Islet precursor cell (in vitro differentiated cells): Measurements from ENCODE around the gene FLNB.
"Not testable (repeated sequence)": the region's sequence is repeated elsewhere in the genome, so short reads cannot be mapped to it uniquely, and the experiment has no call there.

Experiments
- DNase-seq: peaks from one replicate; pipeline ENCODE4 v3.0.0-alpha.2; 2018

Gene FLNB

DNA sequence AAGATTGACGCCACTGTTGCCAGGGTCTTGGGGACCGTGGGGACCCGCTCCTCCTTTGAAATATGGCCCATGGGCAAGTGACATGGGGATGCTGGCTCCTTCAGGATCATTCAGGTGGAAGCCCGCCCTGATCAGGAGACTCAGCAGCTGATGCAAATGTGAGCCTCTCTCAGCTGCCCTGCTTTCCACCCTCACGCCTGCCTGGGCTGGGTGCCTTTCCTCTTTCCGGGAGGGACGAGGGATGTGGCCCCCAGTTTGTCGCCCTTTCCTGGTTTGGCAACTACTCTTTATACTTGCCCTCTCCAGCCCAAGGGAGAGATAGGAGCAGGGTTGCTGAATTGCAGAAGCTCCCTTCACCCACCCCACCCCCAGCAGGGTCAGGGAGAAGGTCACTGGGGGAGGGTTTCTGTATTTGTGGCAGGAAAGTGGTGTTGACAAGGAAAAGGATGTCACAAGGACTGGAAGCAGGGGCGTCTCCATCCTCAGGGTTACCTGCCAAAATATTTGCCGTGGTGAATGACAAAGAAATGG lies 180.8 kb downstream of the FLNB start:
- no peak for DNase-seq

GRCh38 chr3:58189691-58190090 lies 181.5 kb downstream of the FLNB start:
- no peak for DNase-seq

DNA sequence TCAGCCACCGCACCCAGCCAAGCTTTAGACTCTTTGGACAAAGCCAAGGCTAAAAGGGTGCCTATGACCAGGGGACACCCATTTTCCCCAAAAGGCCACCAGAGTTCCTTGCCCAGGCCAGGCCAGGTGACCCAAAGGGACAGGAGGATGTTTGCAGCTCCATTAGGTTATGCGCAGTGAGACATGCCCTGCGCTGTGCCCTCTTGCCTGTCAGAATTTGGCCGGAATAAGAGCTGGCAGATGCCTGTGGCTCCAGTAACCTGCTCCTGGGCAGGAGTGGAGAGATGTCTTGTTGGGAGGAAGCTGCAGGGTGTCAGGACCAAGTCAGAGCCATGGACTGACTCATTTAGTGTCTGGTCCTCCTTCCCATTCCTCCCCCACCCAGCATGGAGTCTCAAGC lies 182.1 kb downstream of the FLNB start:
- no peak for DNase-seq

- DNase-seq, result no peak
Observed at GRCh38 chr3:58190882-58191281, 182.7 kb downstream of the FLNB start.

DNA sequence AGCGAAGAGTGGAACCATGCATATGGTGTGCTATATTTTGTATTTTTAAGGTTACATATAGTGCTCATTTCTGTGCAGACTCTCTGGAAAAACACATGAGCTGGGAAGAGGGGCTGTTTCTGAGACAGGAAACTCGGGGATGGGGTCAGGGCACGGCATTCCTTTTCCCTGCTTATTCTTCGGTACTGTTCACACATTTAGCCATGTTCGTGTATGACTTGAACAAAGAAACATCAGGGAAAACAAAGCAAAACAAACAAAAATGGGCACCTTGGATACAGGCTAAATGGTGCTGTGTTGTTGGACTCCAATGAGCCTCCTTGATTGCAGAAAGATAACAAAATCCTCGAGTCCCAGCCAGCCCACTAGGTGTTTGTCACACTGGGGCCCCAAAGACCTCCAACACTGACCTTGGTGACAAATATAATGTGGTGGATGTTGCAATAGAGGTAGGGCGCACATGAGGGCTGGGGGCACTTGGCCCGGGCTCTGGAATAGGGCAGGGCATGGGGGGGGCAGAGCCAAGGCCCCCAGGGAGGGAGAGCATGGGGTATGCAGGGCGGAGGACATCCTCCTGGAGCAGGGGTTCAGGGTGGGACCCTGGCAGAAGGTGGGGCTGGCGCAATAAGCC lies 183.3 kb downstream of the FLNB start:
- DNase-seq, result no peak

GRCh38 chr3:58192069-58192468 lies 183.8 kb downstream of the FLNB start:
- no peak for DNase-seq

GRCh38 chr3:58193682-58194407 lies 185.6 kb downstream of the FLNB start:
- DNase-seq, result no peak

GRCh38 chr3:58197588-58197987 lies 189.4 kb downstream of the FLNB start:
- no peak for DNase-seq

GRCh38 chr3:58198362-58198761 lies 190.1 kb downstream of the FLNB start:
- DNase-seq, result no peak

DNA sequence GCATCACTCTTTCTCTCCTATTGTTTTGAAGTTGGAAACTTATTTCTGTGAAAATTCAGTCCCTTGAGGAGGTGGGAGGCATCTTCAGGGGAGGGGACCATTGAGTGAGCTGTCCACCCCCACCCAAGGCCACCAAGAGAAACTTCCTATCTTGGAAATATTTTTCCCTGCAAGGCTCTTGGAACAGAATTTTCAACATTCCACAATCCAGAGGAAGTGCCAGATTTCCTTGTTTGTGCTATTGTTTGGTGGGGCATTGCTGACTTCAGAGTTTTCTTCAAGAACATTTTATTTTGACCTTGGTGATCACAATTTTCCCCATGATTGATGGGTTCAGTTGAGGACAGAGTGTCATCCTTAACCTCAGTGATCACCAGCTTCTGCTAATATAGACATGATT lies 190.6 kb downstream of the FLNB start:
- DNase-seq, result no peak

- no peak for DNase-seq
Observed at GRCh38 chr3:58200121-58200709, 192.0 kb downstream of the FLNB start.

DNA sequence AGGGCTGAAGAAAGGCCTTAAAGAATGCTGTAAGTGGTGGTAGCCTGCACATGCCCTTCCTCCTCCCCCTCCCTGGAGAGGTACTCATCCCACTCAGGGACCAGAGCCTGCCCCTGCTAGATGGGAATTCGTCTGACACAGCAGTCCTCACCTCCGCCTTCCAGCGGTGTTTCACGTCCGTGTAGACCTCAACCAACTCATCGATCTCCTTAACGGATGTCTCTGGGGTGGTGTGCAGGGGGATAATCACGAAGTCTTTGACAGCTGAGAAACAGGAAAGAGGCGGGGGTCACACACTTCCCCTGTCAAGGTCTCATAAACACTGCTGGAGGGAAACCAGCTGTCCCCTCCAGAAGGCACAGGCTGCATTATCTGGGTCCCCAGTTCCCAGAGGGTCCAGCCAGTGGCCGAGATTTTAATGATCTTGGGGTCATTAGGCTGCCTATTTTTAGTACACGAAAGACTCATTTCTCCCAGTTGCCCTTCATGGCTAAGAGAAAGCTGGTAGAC lies 192.7 kb downstream of the FLNB start:
- DNase-seq, result no peak

DNA sequence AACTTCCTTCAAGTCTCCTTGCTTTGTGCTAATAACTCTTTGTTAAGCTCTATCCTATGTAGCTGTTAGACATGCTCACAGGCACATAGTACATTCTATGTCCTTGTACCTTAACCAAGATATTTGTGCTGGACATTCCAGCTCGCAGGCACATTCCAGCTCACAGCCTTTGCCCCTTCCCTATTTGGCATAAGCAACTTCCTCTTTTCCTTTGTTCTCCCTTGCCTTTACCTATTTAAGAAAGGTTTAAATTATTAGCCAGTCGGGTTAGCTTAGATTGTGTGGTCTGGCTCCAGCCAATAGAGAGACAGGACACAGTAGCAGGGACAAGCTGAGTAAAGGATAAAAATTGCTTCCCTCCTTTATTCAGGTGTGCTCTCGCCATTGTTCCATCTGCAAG lies 193.2 kb downstream of the FLNB start:
- DNase-seq, result not testable (repeated sequence)

DNA sequence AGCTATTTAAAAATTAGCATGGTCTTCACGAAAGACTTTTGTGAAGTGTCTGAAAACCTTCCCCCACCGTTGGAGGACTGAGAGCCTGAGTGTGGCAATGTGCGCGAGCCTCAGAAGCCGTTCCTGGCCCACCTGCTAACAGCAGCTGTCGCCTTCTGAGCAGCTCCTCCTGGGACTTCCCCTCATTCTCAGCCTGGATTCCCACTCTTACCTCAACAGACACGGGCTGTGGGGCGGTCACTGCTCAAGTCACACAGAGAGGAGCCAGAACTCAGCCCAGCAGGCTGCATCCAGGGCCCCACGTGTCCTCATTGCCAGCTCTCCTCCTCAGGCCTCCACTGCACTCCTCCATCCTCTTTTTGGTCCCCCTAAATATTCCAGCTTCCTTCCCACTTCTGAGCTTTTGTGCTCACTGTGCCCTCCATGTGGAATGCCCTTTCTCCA lies 194.7 kb downstream of the FLNB start:
- DNase-seq, result no peak

DNA sequence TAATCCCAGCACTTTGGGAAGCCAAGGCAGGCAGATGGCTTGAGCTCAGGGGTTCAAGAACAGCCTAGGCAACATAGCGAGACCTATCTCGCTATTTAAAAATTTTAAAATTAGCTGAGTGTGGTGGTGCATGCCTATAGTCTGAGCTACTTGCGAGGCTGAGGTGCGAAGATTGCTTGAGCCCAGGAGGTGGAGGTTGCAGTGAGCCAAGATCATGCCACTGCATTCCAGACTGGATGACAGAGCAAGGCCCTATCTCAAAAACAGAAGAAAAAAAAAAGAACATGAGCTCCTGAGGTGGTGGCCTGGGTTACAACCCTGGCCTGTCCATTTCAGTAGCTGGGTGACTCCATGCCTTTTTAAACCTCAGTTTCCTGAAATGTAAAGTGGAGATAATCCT lies 195.3 kb downstream of the FLNB start:
- DNase-seq, result no peak

GRCh38 chr3:58204720-58205119 lies 196.5 kb downstream of the FLNB start:
- no peak for DNase-seq

DNA sequence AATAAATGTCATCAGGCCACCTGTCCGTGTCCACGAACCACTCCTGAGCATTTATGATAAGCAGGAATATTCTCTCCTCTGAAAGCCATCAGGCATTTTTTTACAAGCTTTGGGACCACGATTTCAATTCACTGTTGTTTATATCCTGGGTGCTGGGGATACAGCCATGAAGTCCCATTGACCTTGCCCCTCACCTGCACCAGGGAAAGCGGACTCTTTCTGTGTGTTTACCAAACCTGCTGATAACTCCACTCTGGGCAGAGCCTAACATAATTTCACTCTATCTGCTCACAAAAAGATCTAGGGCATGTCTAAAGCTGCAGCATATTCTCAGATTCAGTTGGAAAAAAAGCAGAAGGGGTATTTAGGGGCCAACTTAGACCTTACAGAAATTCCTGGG lies 197.8 kb downstream of the FLNB start:
- DNase-seq, result no peak

GRCh38 chr3:58206406-58207011 lies 198.3 kb downstream of the FLNB start:
- DNase-seq, result no peak

- DNase-seq, result no peak
Observed at GRCh38 chr3:58207954-58208353, 199.7 kb downstream of the FLNB start.

DNA sequence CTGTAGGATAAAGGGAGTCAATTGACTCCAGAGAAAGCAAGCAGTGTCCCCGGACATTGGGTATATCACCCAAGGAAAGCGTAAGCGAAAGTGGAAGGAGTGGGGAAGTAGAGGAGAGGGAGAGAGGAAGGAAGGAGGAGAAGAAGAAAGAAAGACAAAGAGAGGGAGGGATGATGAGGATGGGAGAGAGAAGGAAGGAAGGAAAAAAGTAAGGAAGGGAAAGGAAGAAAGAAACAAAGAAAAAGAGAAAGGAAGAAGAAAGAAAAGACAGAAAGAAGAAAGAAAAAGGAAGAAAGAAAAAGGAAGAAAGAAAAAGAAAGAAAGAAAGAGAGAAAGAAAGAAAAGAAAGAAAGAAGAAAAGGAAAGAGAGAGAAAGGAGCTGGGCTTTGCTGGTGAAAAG lies 201.7 kb downstream of the FLNB start:
- DNase-seq, result no peak

- no peak for DNase-seq
Observed at GRCh38 chr3:58210761-58211460, 202.7 kb downstream of the FLNB start, which contains the start of gene DNASE1L3. TSS of gene DNASE1L3 (minus strand) at chr3:58210972. CDS start at chr3:58210906, 66 bp downstream.

- no peak for DNase-seq
Observed at GRCh38 chr3:58214484-58215316, 206.5 kb downstream of the FLNB start.
